HCT116 (cell line): ENCODE data around the gene CCKAR. TPM values are rescaled to one million over a fixed set of nuclear protein-coding genes. Genes with fewer than 3 reads are reported as not detected.

Experiments
- ATAC-seq: fragments of 200-7000 bp; cut with Tn5 transposase; 2 replicates; pipeline ENCODE4 v1.9.1; 2020; ENCODE audit warnings: mild to moderate bottlenecking, moderate library complexity
- BruUV-seq: library from RNA; stranded (reverse); fragments of 400-500 nt; replicated peaks from 2 replicates; lab custom pipeline; 2021; lab: Mats Ljungman, UMichigan
- CTCF ChIA-PET: fragments of 300-600 bp; sonication (Branson Sonifier 250); formaldehyde crosslinking; loops from one replicate; lab custom pipeline; 2021; ENCODE audit warnings: antibody characterized with exemption; lab: Charles Lee
- POLR2A ChIA-PET: fragments of 300-600, 350-600 bp; sonication (Branson Sonifier 250); formaldehyde crosslinking; loops from one replicate; lab custom pipeline; 2021; ENCODE audit warnings: antibody characterized with exemption; lab: Charles Lee
- RAD21 ChIA-PET, 2 experiments: fragments of 300-600 bp; sonication (Branson Sonifier 250); formaldehyde crosslinking; loops; one replicate each; lab custom pipeline; 2023; ENCODE audit warnings: low total read pairs in 2 of 2; ENCODE audit not compliant: uncharacterized antibody in 2 of 2, unreplicated experiment in 2 of 2, low non-redundant PET in 1 of 2; lab: Charles Lee
- DNase-seq: peaks from one replicate; pipeline ENCODE4 v3.0.0-alpha.2; 2010; ENCODE audit warnings: low read depth, low spot score
- H2AFZ ChIP-seq: fragments of 200-600 bp; shearing (Covaris generic), sonication (generic); 2 replicates; pipeline ENCODE4 v1.6.1; 2017; ENCODE audit warnings: low read depth, mixed run types, mixed read lengths, antibody characterized with exemption, low read length; ENCODE audit not compliant: poor library complexity, severe bottlenecking
- H3K27ac ChIP-seq: 2 replicates; pipeline ENCODE4 v1.5.1; 2012; ENCODE audit warnings: low read depth, low read length
- H3K27me3 ChIP-seq: fragments of 200-600 bp; sonication (generic); 2 replicates; pipeline ENCODE4 v1.6.1; 2016; ENCODE audit warnings: mixed run types, low read length, mixed read lengths; ENCODE audit not compliant: insufficient read depth
- H3K36me3 ChIP-seq, 2 experiments: fragments of 200-500 bp in 1 of 2; fragments of 200-600 bp in 1 of 2; sonication (Bioruptor generic) in 1 of 2; sonication (generic) in 1 of 2; 2 replicates each; pipeline versions ENCODE4 v1.5.1 to v1.6.1; 2014 to 2016; ENCODE audit warnings: low read length in 2 of 2, inconsistent platforms in 1 of 2, mixed read lengths in 1 of 2, mixed run types in 1 of 2; ENCODE audit not compliant: insufficient read depth in 2 of 2, control insufficient read depth in 1 of 2
- H3K4me1 ChIP-seq, 2 experiments: fragments of 200-600 bp in 1 of 2; sonication (generic) in 1 of 2; 2 replicates each; pipeline versions ENCODE4 v1.5.1 to v1.6.1; 2012 to 2017; ENCODE audit warnings: low read length in 2 of 2, inconsistent platforms in 1 of 2, mild to moderate bottlenecking in 1 of 2, mixed read lengths in 1 of 2, mixed run types in 1 of 2, moderate library complexity in 1 of 2; ENCODE audit not compliant: insufficient read depth in 2 of 2, control insufficient read depth in 1 of 2
- H3K4me2 ChIP-seq: fragments of 200-600 bp; sonication (generic); 2 replicates; pipeline ENCODE4 v1.6.1; 2017; ENCODE audit warnings: mixed run types, low read length, mixed read lengths
- H3K4me3 ChIP-seq, 2 experiments: fragments of 200-600 bp in 1 of 2; sonication (generic) in 1 of 2; replicated peaks in 1 of 2; 2 replicates each; pipeline ENCODE4 v1.5.1; 2011 to 2016; ENCODE audit warnings: low read length in 2 of 2, control low read depth in 1 of 2, low read depth in 1 of 2, mild to moderate bottlenecking in 1 of 2, mixed read lengths in 1 of 2, mixed run types in 1 of 2
- H3K79me2 ChIP-seq: fragments of 200-600 bp; sonication (generic); 2 replicates; pipeline ENCODE4 v1.6.1; 2017; ENCODE audit warnings: mild to moderate bottlenecking, mixed run types, low read length, moderate library complexity, mixed read lengths; ENCODE audit not compliant: insufficient read depth
- H3K9ac ChIP-seq: fragments of 200-600 bp; sonication (generic); 2 replicates; pipeline ENCODE4 v1.6.1; 2016; ENCODE audit warnings: low read length, mixed read lengths
- H3K9me2 ChIP-seq: fragments of 200-600 bp; sonication (generic), shearing (Covaris generic); 2 replicates; pipeline ENCODE4 v1.6.1; 2017; ENCODE audit warnings: mixed run types, mild to moderate bottlenecking, moderate library complexity; ENCODE audit not compliant: insufficient read depth
- H3K9me3 ChIP-seq, 2 experiments: fragments of 200-500 bp in 1 of 2; fragments of 200-600 bp in 1 of 2; sonication (Bioruptor generic) in 1 of 2; sonication (generic) in 1 of 2; 2 replicates each; pipeline ENCODE4 v1.6.1; 2014 to 2017; ENCODE audit warnings: low read length in 2 of 2, mixed read lengths in 2 of 2, inconsistent platforms in 1 of 2, low read depth in 1 of 2, mild to moderate bottlenecking in 1 of 2, mixed run types in 1 of 2, moderate library complexity in 1 of 2; ENCODE audit not compliant: control insufficient read depth in 1 of 2, insufficient read depth in 1 of 2
- H4K20me1 ChIP-seq: fragments of 200-600 bp; sonication (generic), shearing (Covaris generic); 2 replicates; pipeline ENCODE4 v1.6.1; 2017; ENCODE audit warnings: mixed run types, mild to moderate bottlenecking, moderate library complexity; ENCODE audit not compliant: insufficient read depth
- ATF3 ChIP-seq: IDR thresholded peaks from 2 replicates; pipeline ENCODE4 v1.6.1; 2012
- CEBPB ChIP-seq: IDR thresholded peaks from 2 replicates; pipeline ENCODE4 v1.6.1; 2012; ENCODE audit warnings: low read depth
- EGR1 ChIP-seq: IDR thresholded peaks from 2 replicates; pipeline ENCODE4 v1.6.1; 2012; ENCODE audit warnings: low read depth
- EZH2phosphoT487 ChIP-seq: fragments of 200-600 bp; IDR thresholded peaks from 2 replicates; pipeline ENCODE4 v1.6.1; 2018; ENCODE audit warnings: antibody characterized with exemption, borderline replicate concordance
- FOSL1 ChIP-seq: IDR thresholded peaks from 2 replicates; pipeline ENCODE4 v1.6.1; 2012; ENCODE audit warnings: low read depth
- JUND ChIP-seq: IDR thresholded peaks from 2 replicates; pipeline ENCODE4 v1.6.1; 2012
- MAX ChIP-seq: IDR thresholded peaks from 2 replicates; pipeline ENCODE4 v1.6.1; 2012
- POLR2A ChIP-seq: IDR thresholded peaks from 2 replicates; pipeline ENCODE4 v1.7.0; 2011; ENCODE audit warnings: borderline replicate concordance; ENCODE audit not compliant: insufficient read depth, insufficient read length; ENCODE audit errors: extremely low read depth
- POLR2AphosphoS5 ChIP-seq: IDR thresholded peaks from 2 replicates; pipeline ENCODE4 v1.6.1; 2011; ENCODE audit warnings: mild to moderate bottlenecking, low read depth, low read length, moderate library complexity
- RAD21 ChIP-seq: IDR thresholded peaks from 2 replicates; pipeline ENCODE4 v1.6.1; 2012; ENCODE audit warnings: low read depth, mild to moderate bottlenecking
- SP1 ChIP-seq: IDR thresholded peaks from 2 replicates; pipeline ENCODE4 v1.6.1; 2012; ENCODE audit warnings: low read depth
- SRF ChIP-seq: IDR thresholded peaks from 2 replicates; pipeline ENCODE4 v1.6.1; 2012; ENCODE audit warnings: low read depth
- YY1 ChIP-seq: IDR thresholded peaks from 2 replicates; pipeline ENCODE4 v1.6.1; 2011; ENCODE audit warnings: low read length, low read depth, moderate library complexity, mild to moderate bottlenecking; ENCODE audit not compliant: insufficient replicate concordance; ENCODE audit errors: extremely low read depth
- ZBTB33 ChIP-seq: IDR thresholded peaks from 2 replicates; pipeline ENCODE4 v1.6.1; 2011; ENCODE audit warnings: mild to moderate bottlenecking, low read length, moderate library complexity; ENCODE audit not compliant: insufficient replicate concordance; ENCODE audit errors: extremely low read depth
- ZFX ChIP-seq: fragments of 450-650 bp; IDR thresholded peaks from 2 replicates; pipeline ENCODE4 v1.6.1; 2017
- intact Hi-C: fragments of 100-400 bp; cut with micrococcal nuclease; formaldehyde crosslinking; loops from 2 replicates; pipeline ENCODE4 v1.10.0; 2022
- total RNA-seq: library from RNA; stranded (reverse); gene quantifications from one replicate; pipeline ENCODE4 v1.2.1, GENCODE V29; 2021; ENCODE audit not compliant: unreplicated experiment

CCKAR gene
- total RNA-seq, 1 experiment from 2014 or later = not detected

- H3K79me2 ChIP-seq = no peaks in the 10 kb centered on the region
- no peaks in the 10 kb centered on the region for H3K27me3 ChIP-seq
- no peak overlapping the region for H3K4me3 ChIP-seq
- DNase-seq (no peak), ATAC-seq (no peak)
- no peaks in the 10 kb centered on the region for H3K4me1 ChIP-seq
- H3K9me2 ChIP-seq = no peaks in the 10 kb centered on the region
- intact Hi-C loops = no loop called here
- no peaks in the 10 kb centered on the region for H3K9me3 ChIP-seq
- POLR2A ChIA-PET = no interaction called here
- H4K20me1 ChIP-seq = no peaks in the 10 kb centered on the region
- H3K36me3 ChIP-seq = no peaks in the 10 kb centered on the region
- no peak overlapping the region for H3K4me2 ChIP-seq
- RAD21 ChIA-PET = no interaction called here
- no peak overlapping the region for H3K27ac ChIP-seq
- H3K9ac ChIP-seq = no peak overlapping the region
- no peak overlapping the region for H2AFZ ChIP-seq
- CTCF ChIA-PET = interaction anchor here (1.8 kb wide), 1 partner anchor 19 kb away, joined by 4 read pairs; no protein-coding TSS in a partner anchor
- BruUV-seq = no TSS peak
- TF ChIP-seq EZH2phosphoT487 (no peak), JUND (no peak), SRF (no peak), FOSL1 (no peak), YY1 (no peak), ATF3 (no peak), ZFX (no peak), SP1 (no peak), CEBPB (no peak), EGR1 (no peak), RAD21 (no peak), POLR2AphosphoS5 (no peak), ZBTB33 (no peak), MAX (no peak), POLR2A (no peak)
Observed at GRCh38 chr4:26478330-26478729, 12.0 kb downstream of the CCKAR start.
